HG02981 (cell line): ENCODE data around the gene ZAP70.

Experiments
- ATAC-seq: cut with Tn5 transposase; IDR thresholded peaks from one replicate; pipeline ENCODE4 v1.9.1; 2021; ENCODE audit warnings: mild to moderate bottlenecking, moderate library complexity; ENCODE audit not compliant: unreplicated experiment

ZAP70 gene

DNA sequence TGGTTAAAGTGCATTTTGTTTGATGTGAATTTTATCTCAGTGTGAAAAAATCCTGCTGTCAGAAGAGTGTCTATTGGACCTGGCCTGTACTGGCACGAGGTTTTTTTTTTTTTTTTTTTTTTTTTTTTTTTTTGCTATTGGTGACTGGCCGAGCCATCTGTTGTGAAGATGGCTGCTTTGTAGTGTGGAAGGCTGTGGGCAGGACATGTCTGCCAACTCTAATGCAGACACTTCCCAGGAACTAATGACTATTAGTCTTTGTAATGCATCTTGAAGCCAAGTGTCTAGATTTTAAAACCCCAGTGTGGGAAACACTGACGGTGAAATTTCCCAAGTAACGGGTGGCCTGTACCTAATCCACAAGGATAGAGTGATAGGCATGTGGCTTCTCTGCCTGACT, 34.3 kb downstream of the ZAP70 start:
- no peak for ATAC-seq

DNA sequence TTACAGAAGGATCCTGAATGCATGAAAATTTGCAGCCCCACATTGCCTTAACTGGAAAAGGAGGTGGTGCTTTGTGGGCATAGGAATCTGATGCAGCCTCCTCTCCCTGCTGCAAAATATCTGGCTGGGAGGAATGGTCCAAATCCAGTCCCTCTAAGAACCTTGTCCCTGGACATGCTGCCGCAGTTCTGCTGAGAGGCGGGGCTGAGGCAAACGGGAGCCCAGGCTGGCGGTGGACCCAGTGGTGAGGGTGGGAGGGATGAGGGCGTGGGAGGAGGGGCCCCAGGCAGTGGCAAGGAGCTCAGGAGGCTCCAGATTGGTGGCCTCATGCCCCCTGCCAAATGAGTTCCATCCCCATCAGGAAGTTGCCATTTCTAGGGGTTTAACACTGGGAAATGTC, 36.2 kb downstream of the ZAP70 start:
- ATAC-seq: no peak

DNA sequence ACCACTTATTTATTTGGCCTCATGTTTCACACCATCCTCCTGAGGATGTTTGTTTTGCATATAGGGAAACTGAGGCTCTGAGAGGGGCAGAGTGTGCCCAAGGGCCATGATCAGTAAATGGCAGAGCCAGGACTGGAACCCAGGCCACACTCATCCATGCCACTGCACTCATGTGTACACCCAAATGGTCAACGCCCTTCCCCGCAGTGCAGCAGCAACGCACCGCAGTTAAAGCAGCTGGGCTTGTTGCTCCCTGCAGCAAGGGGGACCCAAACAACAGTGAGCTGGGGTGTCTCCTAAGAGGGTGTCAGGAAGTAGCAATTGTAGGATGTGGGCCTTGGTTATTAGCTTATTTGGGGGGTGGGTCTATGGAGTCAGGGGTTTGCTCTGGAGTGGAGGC, 36.6 kb downstream of the ZAP70 start:
- ATAC-seq: no peak

DNA sequence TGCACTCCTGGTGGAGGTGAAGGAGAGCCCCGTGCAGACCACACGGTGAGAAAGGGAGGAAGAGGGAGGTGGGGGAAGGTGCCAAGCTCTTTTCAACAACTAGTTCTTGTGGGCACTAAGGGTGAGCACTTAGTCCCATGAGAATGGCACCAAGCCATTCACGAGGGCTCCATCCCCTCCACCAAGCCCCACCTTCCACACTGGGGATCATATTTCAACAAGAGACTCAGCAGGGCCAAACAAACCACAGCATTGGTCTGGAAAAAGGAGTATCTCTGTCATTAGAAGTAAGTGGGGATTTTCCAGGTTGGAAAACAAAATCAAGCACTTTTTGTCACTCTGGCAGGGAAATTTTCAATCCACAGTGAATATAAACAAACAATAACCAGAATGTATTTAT, 38.4 kb downstream of the ZAP70 start:
- no peak for ATAC-seq

DNA sequence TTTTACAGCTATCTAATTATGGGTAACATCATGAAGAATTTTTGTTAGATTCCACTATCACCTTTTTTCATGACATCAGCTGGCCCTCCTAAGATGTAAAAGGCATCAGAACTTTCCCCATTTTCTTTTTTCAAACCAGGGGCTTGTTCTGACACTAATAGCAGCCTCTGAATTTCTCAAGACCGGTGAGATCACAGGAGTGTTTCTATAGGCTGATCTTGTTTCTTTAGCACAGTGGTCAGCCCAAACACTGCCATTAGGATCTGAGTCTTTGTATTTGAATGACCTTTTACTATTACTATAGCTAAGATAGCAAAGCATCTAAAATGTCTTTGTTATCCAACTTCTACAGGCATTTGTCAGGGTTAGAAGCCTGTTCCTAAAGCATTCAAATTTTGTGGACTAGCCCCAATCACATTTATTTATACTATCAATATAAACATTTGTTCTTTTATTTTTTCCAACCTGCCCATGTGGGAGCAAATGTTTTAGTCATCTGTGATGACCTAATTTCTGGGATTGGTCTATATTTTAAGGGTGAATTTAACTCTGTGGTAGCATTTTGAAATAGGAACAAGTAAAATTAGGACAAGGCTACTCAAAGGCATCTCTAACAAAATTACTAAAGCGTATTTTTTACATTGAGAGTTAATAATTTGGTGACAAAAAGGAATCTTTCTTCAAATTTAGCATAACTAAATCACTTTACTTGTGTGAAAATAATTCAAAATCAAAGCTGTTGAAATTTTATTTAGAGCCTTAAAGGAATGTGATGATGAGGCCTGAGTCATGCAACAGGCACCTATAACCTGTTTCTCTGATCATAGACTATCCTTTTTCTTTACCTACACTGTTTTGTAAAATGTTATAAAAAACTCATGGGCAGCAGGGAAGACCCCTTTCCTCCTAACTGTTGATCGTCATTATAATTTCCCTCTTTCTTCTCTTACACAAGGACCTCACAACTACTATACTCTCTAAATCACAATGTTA, 39.3 kb downstream of the ZAP70 start:
- no peak for ATAC-seq

DNA sequence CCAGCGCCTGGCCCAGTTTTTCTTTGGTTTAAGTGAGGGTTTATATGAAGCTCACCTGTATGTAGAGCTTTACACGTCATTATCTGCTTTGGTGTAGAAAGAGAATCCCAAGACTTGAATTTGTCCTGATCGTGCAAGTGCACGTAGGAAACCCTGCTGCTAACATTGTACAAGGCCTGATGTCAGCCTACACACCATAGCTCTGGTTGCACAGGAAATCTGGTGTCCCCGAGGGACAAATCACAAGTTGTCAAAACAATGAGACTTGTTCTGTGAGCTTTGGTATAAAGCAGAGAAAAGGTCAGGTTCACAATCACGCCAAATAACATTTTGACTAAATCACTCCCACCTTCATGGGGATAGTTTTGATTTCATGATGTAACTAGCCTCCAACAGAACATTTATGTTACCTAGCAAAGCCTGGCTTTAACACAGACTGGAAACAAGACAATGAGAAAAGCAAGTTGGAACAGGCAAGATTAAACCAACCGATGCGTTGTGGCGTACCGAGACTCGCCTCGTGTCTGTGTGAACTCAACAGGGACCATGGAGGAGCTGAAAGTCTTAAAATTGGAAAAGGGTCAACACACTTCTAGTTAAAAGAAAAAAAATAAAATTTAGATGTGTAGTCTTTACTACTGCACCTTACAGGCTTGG, 41.4 kb downstream of the ZAP70 start:
- ATAC-seq: no peak

DNA sequence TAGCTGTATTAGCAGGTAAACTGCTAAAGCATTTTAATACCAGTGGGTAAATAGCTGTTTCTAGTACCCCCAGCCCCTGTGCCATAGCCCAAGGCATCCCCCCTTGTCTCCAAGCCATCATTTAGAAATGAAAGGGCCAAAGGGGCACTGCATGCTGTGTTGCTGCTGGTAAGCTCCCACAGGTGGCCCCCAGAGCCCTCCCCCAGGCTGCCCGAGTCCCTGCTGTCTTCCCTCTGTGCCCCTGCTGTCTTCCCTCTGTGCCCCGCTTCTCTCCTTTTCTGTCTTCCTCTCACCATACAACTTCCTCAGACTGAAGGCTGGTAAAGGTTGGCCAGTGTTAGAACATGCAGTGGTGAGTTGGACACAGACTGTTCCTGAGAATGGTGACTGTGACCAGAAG, 42.1 kb downstream of the ZAP70 start:
- ATAC-seq: no peak

DNA sequence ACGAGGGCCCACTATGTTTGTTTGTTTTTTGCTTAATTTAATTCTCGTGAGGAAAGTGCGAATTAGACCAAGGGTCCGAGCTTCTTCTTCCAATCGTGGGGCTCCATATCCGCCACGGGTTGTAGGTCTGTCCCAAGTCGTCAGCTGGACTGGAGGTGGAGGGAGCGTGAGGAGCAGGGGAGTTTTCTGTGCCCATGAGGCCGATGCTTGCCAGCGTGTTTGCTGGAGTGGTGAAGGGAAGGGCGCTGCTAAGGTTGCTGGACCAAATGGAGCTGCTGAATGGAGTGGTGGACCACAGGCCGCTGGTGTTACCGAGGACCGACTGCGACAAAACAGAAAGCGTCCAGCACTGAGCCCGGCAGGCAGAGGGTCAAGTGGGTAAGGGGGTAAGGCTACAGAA, 43.7 kb downstream of the ZAP70 start:
- ATAC-seq: no peak

DNA sequence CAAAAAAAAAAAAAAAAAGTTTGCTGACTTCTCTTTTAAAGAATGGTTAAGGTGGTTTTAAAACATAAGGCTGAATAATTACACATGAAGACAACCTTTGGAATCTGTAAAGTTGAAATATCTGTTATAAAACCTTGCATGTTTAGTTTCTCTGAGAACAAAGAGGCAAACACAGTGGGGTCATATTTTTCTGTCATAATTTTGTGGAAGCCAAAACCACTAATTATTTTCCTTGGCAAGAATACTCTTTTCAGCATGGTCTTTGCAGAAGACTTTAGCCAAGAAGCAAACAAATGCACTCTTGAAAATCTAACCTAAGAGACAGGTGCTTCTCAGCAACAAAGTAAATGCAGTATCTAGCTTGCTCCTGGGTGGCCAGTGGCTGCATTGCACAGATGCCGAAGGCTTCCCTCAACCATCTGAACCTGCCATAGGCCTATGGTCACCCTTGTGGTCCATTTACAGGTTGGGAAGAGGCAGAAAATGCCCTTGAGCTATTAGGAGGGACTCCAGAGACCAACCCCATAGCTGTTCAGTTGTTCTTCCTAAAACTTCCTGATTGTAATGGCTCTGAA, 44.8 kb downstream of the ZAP70 start:
- no peak for ATAC-seq

DNA sequence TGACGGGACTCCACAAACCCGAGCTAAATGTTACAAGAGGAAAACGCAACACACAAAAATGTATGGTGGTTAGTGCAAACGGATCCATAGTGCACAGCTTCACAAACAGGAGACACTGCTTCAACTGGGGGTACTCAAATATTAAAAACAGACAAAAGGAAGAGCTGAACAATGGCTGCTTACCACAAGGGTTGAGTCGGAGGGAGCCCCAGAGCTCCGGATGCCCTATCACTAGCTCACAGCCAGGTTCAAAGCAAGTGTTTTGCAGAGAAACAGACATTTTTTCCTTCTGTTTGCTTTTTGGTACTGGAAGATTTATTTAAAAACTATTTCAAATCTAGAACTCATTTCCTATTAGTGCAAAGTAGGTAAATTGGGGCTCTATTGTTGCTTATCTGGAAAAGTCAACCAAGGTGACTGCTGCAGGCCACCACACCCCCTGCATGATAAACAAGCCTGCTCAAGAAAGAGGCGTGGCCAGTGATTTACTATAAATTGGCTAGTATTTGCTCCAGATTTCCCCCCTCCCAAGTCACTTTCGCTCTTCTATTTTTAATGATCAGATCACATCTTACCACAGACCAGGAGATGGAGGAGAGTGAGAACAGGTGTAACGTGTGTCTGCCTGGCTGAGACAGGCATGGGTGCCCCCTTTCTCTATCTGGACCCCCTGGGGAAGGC, 46.5 kb downstream of the ZAP70 start:
- ATAC-seq: no peak

DNA sequence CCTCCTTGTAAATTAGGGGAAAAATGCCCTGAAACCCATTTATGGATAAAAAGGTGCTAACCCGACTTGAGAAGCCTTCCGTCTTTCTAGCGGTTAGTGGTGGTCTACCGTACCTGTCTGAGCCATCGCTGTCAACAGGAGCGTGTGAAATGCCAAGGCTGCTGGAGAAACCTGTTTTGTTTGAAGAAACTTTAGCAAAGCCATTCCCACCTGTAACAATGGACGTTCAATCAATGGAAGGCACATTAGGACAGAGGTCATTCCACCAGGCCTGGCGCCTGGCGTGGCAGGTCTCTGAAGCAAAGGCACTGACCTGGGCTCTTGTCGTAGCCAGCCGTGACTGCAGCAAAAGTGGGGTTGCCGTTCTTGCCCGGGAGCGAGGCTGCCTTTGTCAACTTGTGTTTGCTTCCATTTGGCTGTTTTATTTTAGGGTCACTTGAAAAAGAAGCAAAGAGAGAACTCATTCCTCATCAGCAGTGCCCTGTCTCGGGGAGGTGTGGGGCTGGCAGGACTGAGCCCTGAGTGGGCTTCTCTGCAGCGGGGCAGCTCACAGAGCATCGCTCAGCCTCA, 47.2 kb downstream of the ZAP70 start:
- ATAC-seq: no peak

DNA sequence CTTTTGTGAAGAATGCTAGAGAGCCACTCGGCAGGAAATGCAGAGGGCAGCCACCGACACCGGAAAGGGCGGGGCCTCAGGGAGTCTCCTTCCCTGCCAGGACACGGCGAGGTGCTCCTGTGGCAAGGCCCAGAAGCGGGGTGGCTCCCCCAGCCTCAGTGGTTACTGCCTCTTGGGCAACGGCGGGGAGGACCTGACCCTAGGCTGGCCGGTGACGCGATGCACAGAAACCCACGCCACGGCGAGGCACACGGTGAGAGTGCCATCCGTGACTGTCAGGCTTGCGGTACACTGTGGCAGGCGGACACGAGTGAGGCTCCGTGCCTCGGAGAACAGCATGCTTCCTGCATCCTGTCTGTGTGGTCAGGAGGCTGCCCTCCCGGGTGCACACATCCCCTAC, 47.8 kb downstream of the ZAP70 start:
- no peak for ATAC-seq

DNA sequence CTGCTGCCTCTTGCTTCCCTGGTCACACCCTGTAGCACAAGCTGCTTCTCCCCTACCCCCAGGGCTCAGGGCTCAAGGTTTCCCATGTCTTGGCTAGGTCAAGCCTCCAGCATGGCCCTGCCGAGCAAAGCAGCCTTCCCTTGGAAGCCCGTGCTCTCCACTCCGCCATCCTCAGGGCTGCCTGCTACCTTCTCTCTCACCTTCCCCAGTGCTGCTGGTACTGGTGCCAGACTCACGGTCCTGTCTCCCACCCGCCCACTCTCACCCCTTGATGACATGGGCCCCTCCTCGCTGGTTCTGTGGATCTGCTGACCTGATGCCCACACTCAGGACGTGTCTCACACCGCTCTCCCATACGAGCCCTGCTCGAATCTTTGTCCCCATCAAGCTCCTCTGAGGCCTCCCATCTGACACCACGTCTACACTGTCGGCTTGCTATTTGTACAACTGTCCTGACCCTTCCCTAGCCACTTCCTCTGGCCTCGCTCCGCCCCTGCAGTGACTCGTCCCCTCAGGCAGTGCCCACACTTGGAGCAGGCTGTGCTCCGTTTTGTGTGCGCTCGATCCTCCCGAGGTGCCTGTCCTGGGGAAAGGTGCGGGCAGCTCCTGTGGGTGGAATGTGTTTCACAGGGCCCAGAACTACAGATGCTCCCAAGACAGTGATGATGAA, 49.9 kb downstream of the ZAP70 start:
- ATAC-seq: no peak

DNA sequence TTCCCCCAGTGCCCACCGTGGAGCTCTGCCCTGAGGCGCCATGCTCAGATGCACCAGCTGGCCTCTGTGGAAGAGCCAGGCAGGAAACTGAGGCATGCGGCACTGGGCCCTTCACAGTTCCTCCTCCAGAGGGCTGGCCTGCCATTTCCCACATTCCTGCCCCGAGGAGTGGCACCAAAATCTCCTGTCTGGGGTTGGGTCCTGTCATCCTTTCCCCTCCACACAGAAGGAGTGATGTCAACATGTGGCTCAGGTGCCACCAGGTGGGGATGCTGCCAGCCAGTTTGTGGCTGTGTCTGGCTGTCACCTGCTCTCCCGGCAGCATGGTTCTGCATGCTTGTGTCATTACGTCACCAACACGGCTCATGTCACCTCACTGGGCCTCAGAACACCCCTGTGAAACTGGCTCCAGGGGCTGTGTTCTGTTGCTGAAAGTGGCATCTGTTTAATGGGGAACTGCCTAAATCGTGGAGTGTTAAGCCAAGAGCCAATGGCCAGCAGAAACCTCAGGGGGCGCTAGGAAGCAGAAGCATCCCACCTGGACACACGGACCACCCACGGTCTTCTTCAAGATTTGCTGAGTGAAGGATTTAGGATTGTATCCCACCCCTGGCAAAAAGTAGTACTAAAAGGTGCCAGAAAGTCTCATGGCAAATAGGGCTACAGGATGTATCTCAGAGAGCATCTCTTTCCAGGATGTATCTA, 51.3 kb downstream of the ZAP70 start:
- ATAC-seq: no peak

DNA sequence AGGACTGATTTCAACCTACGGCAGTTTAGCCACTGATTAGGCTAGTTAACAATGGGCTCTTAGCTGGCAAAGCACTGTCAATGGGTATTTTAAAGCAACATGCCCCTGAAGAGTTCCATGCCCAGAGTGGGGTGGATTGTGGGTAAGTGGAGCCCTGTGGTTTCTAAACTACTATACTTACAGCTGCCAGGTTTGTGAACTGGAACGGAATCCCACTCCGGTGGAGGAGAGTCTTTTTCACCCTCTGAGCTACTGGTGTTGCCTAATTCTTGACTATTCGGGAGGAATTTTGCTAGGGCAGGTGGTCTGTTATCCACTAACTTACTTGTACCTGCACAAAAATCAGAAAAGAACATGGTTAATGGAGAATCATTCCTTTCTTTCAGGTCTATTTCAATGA, 52.6 kb downstream of the ZAP70 start:
- no peak for ATAC-seq

DNA sequence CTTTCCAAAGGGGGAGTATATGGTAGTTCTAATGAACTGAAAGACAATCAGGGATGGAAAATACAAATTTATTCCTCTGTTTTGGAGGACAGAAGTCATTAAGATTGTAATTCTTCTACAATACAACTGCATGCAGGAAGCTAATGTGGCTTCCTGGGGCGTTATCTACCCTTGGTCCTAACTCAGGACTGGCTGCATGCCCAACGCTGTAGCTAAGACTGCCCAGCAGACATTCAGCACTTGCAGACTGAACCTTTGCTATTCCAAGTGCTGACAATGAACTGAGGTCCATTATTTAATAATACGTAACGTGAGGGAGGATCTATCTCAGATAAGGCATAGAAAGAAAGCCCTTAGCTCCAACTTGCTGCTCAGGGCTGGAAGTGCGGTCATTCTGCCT, 53.2 kb downstream of the ZAP70 start:
- ATAC-seq: no peak

DNA sequence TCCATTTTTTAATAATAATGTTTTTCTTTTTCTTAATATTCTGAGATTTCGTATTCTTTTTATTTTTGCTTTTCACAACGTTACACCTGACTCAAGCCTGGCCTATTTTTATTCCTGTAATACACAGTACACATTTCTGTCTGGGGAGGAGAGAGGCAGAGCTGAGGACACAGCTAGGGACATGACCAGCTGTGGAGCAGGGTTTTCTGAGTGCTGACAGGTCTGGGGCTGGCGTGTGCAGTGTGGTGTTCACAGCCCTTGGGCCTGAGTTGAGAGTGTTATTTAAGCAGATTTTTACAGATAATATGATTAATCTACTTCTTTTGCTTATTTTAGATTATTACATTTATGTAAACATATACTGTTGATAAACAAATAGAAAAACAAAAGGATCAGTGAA, 55.9 kb downstream of the ZAP70 start:
- ATAC-seq: no peak

DNA sequence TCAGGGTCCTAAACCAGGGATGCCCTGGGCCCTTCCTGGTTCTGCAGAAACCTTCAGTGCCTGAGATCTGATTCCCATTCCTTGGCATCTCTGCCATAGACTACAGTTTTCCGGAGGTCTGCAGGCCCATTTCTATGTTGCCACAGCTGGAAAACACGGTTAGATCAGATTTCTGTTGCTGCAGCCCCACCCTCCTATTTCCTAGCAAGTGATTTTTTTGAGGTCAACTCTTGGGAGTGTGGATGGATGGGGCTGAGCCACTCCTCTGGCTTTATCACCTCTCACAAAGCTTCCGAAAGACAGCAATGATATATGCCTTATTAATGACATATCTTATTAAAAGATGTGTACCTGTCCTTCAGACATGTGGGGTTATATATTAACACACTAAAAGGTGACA, 56.3 kb downstream of the ZAP70 start:
- no peak for ATAC-seq

DNA sequence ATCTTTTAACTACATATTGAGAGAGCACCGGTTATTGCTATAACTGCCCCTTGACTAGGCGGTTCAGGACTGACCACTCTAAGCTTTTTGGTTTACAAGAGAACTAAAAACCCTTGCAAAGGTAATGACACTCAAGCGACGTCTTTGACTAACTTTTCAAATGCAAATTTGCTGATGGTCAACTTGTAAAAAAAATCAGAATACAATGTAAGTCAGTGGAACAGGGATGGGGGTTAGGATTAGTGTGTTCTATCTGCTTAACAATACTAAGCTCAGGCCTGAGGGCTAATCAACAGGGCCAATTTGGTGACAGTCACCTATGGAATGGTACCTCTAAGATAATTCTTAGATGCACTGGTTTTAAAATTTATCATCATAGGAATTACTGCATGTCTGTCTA, 57.1 kb downstream of the ZAP70 start:
- ATAC-seq: no peak

DNA sequence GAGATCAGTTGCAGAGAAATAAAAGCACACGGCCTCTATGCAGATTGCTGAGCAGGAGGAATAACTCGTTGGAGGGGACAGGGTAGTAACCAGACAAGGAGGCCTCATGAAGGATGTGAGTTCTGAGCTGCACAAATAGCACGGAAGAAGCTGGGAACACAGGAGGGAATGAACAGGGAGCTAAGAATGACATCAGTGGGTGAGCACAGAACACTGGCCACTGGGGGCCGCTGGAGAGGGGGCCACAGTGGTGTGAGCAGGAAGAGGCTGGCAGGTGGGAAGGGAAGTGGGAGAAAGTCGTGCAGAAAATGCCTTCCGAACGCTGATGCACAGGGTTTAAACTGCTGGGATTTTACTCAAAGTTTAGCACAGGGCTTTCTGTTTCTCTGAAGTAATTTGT, 61.0 kb downstream of the ZAP70 start:
- no peak for ATAC-seq
